OCI-M1 (cell line): ENCODE data around the gene RAMP3.
"Not testable (repeated sequence)": the region's sequence is repeated elsewhere in the genome, so short reads cannot be mapped to it uniquely, and the experiment has no call there.

ENCODE experiments used
- DNase-seq: peaks from one replicate; lab custom pipeline; 2025; lab: John Stamatoyannopoulos, UW

Gene RAMP3

DNA sequence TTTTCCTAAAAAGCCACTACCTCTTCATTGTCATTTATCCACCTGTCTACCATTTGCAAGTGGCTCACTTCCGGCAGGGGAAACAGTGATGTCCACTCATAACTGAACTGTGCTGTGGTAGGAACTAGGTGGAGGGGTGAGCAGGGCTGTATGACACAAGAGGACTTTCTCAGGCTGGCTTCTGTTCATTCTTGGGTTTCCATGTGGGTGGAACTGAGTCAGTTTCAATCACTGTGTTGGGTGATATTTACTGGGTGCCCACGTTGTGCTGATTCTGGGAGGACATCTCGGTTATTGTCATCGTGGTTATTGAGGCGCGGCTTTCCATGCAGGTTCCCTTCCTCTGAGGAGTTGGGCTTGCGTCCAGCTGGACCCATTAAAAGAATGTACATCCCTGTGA lies 38.8 kb downstream of the RAMP3 start:
- no peak for DNase-seq

DNA sequence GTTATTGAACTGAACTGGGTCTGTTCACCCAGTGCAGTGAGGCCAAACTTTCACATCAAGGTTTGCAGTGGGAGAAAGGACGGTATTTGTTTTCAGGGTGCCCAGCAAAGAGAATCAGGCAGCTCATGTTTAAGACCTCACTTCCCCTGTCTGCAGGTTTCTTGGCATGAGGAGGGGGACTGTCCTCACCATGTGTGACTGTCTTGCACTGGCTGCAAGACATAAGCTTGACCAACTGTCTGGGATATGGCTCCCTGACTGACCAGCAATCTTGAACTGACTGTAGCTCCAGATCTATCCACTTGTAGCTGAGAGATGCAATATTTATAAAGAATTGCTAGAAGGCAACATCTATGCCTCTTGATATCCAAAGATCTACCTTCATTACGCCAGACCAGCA lies 39.9 kb downstream of the RAMP3 start:
- DNase-seq: no peak

DNA sequence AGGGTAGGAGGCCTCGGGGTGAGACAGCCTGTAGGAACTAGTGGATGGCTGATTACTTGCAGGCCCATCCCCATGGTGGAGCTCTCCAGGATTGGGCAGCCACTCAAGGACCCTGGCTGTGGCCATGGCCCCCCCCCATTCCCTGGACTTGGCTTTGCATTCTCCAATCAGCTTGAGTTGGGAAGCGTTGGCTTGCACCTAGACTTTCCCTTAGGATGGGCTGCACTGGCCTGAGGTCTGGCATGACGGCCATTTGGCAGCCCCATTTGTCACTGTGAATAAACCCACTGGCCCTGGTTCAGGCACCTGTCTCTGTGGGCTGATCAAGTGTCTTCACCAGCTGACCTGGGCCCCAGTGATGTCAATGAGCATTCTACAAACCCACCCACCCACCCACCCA lies 41.4 kb downstream of the RAMP3 start:
- DNase-seq: no peak

DNA sequence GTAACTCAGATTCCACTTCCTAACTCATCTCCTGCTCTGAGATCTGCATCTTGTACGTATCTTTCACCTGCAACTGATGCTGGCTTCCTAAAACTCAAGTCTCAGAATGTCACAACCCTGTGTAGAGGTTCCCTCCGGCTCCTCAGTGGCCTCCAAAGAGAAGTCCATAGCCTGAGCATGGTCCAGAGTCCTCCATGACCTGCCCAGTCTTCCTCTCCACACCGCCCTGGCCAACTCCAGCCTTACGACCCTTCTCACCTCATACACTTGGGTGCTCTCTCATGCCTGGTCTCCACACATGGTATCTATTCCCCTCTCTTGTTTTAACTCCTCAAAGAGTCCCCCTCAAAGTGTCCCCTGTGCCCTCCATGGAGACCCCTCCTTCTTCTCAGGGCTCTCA lies 41.9 kb downstream of the RAMP3 start:
- no peak for DNase-seq

DNA sequence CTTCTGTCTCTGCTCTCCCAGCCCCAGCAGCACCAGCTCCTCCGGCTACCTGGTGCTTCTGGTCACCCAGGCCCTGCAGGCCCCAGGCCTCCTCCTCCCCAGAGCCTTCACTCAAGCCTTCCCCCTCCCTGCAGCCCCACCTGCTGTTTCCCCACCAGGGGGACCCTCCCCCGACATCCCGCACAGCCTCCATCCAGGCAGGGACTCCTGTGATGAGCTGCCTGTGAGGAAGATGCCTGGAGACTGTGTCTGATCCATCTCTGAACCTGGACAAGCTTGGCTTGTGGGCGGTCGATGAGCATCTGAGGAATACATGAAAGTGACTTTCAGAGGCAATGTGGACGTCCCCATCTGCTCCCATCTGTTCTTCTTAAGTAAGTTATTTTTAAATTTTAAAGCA lies 45.0 kb downstream of the RAMP3 start:
- no peak for DNase-seq

DNA sequence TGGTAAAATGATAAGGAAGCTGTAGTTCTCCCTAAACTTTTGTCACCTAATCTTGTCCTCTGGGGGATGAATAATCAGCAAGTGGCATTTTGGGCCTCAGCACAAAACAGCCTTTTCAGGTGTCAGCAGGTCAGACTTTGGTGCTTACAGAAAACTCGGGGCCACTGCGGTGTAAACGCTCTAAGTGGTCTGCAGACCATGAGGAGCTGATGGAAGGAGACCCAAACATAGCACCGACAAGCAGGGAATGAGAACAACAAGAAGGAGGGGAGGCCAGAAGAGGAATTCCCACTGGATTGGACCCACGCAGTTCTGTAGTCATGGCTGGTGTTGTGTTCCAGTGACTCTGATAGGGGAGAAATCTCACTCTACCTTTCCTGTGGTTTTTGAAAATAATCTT lies 45.4 kb downstream of the RAMP3 start:
- no peak for DNase-seq

DNA sequence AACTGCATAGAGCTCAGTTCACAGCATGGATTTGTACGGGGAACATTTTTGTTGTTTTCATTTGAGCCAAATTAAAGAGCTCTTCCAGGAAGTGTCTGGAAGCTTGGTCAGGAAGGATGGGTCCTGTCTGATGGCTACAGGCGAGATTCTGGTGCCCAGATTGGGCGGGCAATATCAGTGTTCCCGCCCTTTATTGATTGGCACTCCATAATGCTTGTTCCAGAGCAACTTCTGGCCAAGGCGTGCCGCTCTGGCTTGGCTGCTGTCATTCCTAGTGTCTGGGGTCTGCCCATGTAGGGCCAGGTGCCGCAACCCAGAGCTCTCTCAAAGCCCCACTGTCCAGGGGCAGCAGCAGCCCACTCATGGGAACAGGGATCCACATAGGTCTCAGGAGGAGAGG lies 45.9 kb downstream of the RAMP3 start:
- no peak for DNase-seq

DNA sequence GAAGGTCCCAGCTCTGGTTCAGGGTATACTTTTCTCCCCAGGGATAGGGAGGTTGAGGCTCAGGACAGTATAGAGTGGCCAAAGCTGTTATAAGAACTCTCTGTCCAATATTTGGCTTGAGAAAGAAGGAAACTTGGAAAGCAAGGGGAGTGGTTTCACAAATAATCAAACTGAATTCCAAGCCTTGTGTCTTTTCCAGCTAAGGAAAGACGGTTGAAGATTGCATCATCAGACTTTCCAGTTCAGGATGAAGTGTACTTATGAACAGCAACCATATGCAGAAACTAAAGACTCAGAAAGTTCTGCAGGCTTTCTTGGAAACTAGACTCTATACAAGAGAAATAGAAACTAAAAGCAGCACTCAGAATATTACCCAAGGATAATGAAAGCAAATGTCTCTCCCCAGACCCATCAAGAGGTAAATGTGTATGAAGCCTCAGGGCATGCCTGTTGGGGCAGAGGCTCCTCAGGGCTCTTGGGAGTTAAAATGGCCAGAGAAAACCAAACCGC lies 46.4 kb downstream of the RAMP3 start:
- DNase-seq: peak; percentile 74

DNA sequence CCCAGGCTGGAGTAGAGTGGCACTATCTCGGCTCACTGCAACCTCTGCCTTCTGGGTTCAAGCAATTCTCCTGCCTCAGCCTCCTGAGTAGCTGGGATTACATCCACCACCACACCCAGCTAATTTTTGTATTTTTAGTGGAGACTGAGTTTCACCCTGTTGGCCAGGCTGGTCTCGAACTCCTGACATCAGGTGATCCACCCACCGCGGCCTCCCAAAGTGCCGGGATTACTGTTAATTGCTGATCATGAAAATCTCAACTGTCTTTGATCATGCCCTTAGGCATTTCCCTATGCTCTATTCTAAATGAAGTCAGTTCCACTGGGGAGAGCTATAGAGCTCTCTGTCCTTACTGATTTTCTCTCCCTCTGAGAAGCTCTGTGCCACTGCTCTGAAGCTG lies 48.7 kb downstream of the RAMP3 start:
- not testable (repeated sequence) for DNase-seq

DNA sequence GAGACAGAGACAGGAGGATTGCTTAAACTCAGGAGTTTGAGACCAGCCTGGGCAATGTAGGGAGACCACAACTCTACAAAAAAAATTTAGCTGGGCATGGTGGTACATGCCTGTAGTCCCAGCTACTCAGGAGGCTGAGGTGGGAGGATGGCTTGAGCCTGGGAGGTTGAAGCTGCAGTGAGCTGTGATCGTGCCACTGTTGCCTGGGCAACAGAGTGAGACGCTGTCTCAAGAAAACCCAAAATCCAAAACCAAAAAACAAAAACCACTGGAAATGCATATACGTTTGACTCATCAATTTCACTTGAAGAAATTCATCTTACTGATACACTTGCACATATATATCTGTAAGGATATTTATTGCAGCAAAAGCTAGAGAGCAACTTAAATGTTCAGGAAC lies 52.3 kb downstream of the RAMP3 start:
- DNase-seq: not testable (repeated sequence)

DNA sequence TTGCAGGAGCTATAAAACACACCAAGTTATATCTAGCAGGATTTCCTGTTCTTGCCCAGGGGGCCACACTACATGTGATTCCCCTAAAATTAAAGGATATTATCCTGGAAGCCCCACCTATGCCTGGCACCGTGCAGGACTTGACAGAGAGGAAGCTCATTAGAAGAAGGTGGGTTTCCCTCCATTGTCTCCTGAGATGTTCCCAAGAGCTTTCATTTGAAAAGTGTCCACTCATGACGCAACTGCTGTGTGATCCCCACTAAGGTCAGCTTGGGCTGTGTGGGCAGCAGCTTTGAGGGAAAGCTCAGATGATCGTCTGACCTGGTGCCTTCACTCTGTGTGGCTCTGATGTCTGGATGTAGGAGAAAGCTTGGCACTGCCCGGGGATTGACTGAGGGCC lies 53.5 kb downstream of the RAMP3 start:
- DNase-seq: no peak

DNA sequence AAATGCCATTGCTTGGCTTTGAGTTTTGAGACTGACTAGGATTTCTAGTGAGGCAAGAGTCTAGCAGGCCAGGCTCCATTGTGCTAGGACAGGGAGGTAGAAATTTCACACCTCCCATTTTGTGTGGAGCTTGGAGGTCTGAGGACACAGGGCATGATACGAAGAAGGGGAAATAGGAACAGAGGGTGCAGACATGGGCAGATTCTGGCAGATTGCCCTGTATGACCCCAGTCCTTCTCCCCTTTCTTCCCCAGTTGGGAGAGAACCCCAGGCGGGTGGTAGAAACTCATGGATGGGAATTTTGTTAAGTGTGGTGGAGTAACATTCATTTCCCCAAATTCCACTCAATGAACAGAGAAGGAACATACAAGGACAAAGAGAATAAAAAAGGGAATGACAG lies 54.4 kb downstream of the RAMP3 start:
- DNase-seq: no peak

DNA sequence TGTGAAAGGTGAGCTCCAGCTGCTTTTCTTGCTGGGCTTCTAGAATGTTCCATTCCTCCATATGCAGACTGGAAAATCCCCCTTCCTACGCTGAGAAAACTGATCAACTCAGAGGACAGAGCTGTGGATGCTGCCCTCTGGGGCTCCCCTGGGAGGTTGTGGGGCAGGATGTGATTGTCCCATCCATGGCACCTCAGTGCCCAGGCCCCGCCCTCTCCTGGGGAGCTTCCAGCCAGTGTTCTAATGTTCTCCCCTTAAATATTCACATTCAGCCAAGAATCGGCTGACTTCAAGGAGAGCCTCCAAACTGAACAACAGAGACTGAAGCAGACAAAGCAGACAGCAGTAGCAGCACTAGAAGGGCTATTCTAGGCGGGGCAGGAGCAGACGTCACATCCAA lies 55.0 kb downstream of the RAMP3 start:
- no peak for DNase-seq

DNA sequence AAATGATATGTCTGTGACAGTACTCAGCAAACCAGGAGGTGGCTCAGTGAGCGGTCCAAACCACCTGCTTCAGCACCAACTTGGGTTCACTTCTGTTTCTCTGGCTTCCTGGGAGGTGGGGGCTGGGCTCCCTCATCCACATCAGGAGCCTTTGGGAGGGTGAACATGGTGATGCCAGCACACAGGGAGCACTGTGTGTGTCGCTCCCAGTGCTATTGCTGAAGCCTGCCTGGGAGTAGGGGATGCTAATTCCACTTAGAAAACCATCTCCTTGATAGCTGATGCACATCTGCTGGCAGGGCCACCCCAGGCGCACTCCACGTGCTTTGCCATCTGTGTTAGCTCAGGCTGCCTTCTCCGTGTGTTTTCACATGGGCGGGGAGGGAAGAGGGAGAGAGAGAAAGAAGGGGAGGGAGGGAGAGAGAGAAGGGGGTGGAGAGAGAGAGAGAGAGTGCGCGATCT lies 58.0 kb downstream of the RAMP3 start:
- DNase-seq: peak; percentile 16

DNA sequence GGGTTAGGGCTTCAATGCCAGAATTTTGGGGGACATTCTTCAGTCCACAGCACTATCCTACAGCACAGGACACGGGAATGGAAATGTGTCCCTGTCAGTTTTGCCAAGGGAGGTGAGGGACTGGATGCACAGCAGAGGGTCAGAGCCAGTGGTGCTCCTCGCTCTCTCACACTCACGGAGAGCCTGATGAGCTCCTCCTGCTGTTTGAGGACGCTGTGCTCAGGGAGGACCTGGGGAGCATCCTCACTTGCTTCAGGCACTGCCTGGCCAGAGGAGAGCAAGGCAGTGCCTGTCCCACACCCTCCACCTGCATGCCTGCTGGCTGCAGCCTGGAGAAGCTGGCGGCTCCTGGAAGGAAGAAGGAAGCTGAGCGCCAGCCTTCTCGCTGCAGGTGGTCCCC lies 58.6 kb downstream of the RAMP3 start:
- no peak for DNase-seq

DNA sequence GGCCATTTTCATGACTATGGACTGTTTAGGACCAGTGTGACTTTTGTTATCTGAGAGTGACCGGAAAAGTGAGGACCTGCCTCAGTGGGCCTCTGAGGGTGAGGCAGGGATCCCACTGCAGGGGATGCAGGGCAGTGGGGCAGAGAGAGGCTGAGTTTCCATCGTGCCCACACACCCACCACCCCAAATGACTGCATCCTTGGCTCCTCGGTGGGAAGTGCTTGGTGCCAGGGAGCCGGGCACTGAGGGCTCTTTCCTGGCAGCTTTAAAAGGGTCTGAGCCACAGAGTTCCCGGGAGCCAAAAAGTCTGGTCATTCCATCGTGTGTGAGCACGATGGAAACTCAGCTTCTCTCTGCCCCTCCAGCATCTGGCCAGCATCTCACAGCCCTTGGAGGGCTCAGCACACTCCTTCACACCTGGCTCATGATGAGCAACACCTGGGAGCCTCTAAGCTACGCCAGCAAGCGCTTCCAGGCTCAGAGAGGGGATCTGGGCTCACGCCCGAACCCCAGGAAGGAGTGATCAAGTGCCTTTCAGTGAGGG lies 59.1 kb downstream of the RAMP3 start:
- DNase-seq: no peak

DNA sequence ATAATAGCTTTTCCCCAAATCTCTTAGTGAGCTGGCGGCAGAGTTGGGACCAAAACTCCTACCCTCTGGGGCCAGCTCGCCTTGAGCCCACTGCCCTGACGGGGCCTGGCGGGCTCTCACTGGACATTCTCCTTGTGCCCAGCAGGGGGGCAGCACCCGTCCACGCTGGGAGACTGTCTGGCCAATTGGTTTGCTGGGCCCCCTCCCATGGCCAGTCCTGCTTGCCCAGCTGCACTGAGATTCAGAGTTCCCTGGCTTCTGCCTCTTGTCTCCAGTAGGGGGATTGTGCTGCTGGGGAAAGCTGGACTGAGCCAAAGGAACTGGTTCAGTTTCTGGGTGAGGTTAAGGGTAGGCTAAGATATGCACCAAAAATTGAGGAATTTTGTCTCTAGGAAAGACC lies 59.8 kb downstream of the RAMP3 start:
- peak; percentile 11 for DNase-seq

DNA sequence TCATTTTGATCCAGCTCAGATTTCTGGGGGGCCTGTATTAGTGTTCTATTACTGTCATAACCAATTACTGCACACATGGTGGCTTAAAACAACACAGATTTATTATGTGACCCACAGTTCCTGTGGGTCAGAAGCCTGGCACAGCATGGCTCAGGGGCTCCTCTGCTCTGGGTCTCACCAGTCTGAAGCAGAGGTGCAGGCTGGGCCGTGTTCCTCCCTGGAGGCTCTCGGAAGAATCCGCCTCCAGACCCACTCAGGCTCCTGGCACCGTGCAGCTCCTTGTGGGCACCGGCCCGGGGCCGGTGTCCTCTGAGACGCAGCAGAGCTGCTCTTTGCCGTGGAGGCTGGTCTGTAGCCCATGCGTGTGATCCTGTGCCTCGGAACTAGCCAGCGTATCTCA lies 61.5 kb downstream of the RAMP3 start:
- no peak for DNase-seq

DNA sequence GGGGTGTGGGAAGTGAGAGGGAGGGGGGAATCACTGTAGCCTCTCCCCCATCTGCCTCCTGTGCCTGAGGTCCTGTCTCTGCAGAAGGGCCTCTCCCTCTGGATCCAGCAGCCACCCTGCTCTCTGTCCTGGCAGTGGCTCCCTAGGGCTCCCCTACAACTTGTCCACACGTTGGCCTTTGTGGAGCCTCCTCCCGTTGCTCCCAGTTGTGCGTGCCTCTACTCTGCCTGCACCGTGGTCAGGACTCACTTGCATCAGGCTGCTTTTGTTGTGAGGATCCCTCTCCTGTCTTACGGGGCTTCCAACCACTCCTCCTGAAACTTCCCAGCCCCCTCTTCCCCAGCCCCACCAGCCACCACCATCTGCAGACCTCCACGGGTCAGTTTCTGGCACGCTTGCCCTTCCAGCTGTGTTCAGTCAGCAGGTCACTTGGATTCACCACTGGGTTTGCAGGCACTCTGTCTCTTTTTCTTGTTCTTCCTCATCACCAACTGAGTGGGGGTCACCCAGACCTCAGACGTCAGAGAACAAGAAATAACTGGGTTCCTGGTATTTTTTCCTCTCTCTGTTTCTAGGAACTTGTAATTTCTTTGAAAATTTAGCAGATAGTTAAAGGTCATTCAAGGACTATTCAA lies 62.3 kb downstream of the RAMP3 start:
- peak; percentile 7 for DNase-seq

DNA sequence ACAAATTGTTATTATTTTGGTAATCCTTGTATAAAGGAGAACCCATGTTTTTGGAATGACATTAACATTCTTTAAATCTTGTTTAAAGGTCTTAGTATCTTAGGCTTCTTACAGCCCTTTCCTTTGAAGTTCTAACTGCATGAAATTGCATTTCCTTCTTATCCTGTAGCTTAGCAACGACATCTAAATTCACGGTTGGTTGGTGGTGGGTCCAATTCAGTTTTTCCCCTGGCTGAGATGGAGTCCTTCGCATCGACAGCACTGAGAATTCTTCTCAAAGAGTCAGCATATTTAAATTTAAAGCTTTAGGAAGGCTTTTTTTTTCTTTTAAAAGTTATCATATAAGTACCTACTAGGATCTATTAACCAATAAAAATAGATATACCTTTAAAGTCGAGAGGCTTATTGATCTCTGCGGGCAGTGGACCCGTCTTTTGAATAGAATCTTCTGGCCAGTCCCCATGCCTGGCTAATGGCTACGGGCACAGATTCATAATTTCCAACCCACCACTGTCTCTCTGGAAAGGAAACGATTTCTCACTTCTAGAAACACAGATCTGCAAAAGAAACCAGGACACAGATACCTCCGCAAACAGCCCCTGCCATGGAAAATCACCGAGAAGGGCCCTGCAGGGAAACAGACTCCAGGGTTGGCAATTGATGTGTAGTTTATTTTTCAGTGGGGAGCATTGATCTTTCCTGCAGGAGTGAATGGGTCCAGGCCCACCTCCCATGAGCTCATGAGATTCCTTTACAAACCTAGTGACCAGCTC lies 63.4 kb downstream of the RAMP3 start:
- DNase-seq: no peak

DNA sequence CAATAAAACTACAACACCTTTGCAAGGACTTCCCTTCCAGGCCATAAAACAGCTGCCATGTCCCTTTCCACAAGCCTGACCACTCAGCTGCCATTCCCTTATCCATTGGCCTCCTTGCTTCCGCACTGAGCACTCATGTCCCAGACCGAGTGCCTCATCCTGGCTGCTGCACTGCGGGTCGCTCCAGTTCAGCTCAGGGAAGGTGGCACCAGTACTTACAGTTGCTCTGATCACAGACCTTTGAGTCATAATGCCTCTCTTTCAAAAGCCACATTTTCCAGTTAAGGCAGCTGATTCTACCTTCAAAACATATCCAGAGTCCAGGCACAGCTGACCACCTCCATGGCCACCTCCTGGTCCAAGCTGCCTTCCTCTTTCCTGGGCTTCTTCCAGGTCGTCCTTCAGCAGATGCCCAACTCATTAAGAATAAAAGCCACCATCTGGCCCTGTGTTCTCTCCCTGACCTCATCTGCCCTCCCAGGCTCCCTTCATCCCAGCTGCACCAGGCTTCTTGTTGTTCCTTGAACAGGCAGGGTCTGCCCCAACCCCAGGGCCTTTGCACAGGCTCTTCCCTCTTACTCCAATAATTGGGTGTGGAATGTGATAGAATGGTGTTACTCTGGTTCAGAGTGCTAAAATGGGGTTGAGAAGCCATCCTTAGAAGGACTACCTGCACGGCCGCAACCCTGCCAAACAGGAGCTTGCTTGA lies 64.5 kb downstream of the RAMP3 start:
- no peak for DNase-seq

DNA sequence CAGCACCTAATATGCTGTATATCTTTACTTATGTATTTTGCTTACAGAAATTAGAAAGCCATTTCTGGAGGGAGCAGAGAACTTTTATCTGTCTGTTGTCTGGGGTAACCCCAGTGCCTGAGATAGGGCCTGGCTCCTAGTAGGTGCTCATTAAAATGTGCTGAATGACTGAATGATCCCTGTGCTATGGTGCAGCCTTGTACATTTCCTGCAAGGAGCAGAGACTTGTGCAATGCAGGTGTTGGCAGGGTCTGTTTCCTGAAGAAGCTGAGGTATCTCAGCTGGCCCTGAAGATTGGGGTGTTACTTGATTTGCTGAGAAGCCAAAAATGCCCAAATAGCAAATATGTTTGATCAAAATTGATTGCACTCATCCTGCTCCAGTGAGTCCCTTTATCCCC lies 65.5 kb downstream of the RAMP3 start:
- no peak for DNase-seq
